Psoas muscle (tissue), 8 donors: ENCODE results near the gene STK26. TPM values are rescaled to one million over a fixed set of nuclear protein-coding genes. Genes with fewer than 3 reads are reported as not detected.

Experiments
- ATAC-seq, 4 donors: fragments of 200-7000 bp; cut with Tn5 transposase; one replicate each; pipeline ENCODE4 v1.9.1; 2020; ENCODE audit warnings: moderate library complexity in 3 of 4, mild to moderate bottlenecking in 2 of 4
- DNase-seq, 2 donors: peaks; one replicate each; pipeline ENCODE4 v3.0.0-alpha.2; 2020
- H3K27ac ChIP-seq: fragments of 200-600 bp; one replicate; pipeline ENCODE4 v1.8.0; 2022
- H3K27me3 ChIP-seq, 3 donors: fragments of 200-600 bp in 1 of 3; one replicate each; pipeline versions ENCODE4 v1.6.1 to v1.8.0; 2013 to 2022; ENCODE audit warnings: low read length in 2 of 3, mild to moderate bottlenecking in 2 of 3, moderate library complexity in 1 of 3; ENCODE audit not compliant: insufficient read depth in 3 of 3
- H3K36me3 ChIP-seq, 2 donors: fragments of 200-600 bp in 1 of 2; one replicate each; pipeline versions ENCODE4 v1.6.1 to v1.8.0; 2013 to 2022; ENCODE audit warnings: low read depth in 1 of 2, mild to moderate bottlenecking in 1 of 2, moderate library complexity in 1 of 2; ENCODE audit not compliant: insufficient read depth in 1 of 2
- H3K4me1 ChIP-seq: fragments of 200-600 bp; one replicate; pipeline ENCODE4 v1.8.0; 2022
- H3K4me3 ChIP-seq: fragments of 200-600 bp; one replicate; pipeline ENCODE4 v1.8.0; 2022; ENCODE audit warnings: mild to moderate bottlenecking
- H3K9me3 ChIP-seq: fragments of 200-600 bp; one replicate; pipeline ENCODE4 v1.8.0; 2022
- WGBS, 3 donors: extraction: QIAGEN DNeasy Blood & Tissue Kit; methylation state at CpG; one replicate each; pipeline versions ENCODE4 v1.1.6 to v1.1.7; 2013; 5-methylcytosine and 5-hydroxymethylcytosine counted together
- intact Hi-C, 2 donors: fragments of 100-400 bp; cut with DNase I; formaldehyde crosslinking; loops; one replicate each; pipeline versions ENCODE4 v1.11.0 to v1.14.2; 2022
- polyA plus RNA-seq, 3 donors: library from polyadenylated mRNA; stranded (reverse); fragments of 200-250 nt; gene quantifications; one replicate each; pipeline ENCODE4 v1.2.3, GENCODE V29; 2013
- total RNA-seq, 4 donors: library from RNA; stranded (reverse); fragmentation: NEBNext Ultra II Directional in 2 of 4; extraction: Animal tissue kit (Norgen Biotek cat#: 25700) in 2 of 4; gene quantifications; one replicate each; pipeline versions ENCODE4 v1.2.1 to v1.2.4, GENCODE V29; 2021 to 2023
- TF ChIP-seq, protein P1 (sequence below): fragments of 200-600 bp; IDR thresholded peaks from one replicate; pipeline ENCODE4 v1.8.0; 2022; ENCODE audit warnings: antibody characterized with exemption
- donor health status: healthy with polysubstance abuse.
- donor health status: DM: no; HTN: no; CAD: no; lungs with moderate emphysema.
- donor health status: Bipolar disorder and iron deficiency.
- donor health status: healthy.
- donor health status: DM: yes; HTN: yes; CAD: no.
- donor health status: DM: no; HTN: no; CAD: no.
- donor health status: DM: no; HTN: no; CAD: no.
- donor health status: DM: yes; HTN: yes; CAD: no.

STK26 gene
- total and polyA plus RNA-seq, 7 donors: 0.25 to 0.79 (median 0.44) TPM

DNA sequence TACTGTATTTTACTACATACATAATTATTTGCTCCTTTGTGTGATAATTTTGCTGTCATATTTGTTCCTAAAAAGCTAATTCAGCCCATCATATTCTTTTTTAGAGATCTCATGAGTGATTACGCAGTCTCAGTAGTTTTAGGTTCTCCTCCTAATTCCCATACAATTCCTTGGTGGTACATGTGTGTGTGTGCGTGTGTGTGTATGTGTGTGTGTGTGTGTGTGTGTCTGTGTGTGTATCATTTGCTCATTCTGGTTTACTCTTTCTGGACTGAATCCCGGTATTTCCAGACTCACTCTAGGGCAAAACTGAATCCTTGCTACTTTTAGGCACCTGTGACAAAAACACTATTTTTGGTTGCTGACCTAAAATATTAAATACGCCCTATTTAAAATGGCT lies 34.9 kb downstream of the STK26 start:
- Histone ChIP-seq H3K27me3 (peaks cover 0 to 18% (median 0%) of the 10 kb centered on the region in 3 donors), H3K36me3 (no peaks in the 10 kb centered on the region), H3K9me3 (no peaks in the 10 kb centered on the region), H3K4me3 (no peak overlapping the region), H3K27ac (no peak overlapping the region), H3K4me1 (no peaks in the 10 kb centered on the region)
- DNase-seq: no peak
- intact Hi-C loops: no loop called here
- 84 to 95% (median 94%) methylated on average over 4 of the region's 4 CpGs for WGBS, 3 donors
- ATAC-seq: no peak
- TF ChIP-seq, protein P1, sequence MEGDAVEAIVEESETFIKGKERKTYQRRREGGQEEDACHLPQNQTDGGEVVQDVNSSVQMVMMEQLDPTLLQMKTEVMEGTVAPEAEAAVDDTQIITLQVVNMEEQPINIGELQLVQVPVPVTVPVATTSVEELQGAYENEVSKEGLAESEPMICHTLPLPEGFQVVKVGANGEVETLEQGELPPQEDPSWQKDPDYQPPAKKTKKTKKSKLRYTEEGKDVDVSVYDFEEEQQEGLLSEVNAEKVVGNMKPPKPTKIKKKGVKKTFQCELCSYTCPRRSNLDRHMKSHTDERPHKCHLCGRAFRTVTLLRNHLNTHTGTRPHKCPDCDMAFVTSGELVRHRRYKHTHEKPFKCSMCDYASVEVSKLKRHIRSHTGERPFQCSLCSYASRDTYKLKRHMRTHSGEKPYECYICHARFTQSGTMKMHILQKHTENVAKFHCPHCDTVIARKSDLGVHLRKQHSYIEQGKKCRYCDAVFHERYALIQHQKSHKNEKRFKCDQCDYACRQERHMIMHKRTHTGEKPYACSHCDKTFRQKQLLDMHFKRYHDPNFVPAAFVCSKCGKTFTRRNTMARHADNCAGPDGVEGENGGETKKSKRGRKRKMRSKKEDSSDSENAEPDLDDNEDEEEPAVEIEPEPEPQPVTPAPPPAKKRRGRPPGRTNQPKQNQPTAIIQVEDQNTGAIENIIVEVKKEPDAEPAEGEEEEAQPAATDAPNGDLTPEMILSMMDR: no peak

DNA sequence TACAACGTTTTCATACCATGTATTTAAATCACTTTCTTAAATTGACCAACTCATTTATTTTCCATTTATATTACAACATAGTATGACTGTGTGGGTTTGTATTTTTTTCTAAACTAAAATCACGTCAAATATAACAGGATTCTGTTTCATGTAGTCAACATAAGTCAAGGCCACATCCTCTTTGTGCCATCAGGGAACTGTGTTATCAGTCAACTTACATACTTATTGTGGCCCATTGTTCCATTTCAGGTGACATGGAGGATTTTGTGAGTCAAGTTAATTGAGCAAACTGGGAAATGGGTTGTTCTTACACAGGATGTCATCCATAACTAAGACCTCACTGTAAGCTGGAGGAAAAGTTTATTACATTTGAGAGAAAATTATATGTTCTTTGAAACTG lies 35.9 kb downstream of the STK26 start:
- no peak for DNase-seq
- H3K4me3 ChIP-seq: no peak overlapping the region
- H3K9me3 ChIP-seq: no peaks in the 10 kb centered on the region
- intact Hi-C loops: no loop called here
- peaks cover 0 to 17% (median 0%) of the 10 kb centered on the region in 3 donors for H3K27me3 ChIP-seq
- ATAC-seq: no peak
- no peak overlapping the region for H3K27ac ChIP-seq
- no peaks in the 10 kb centered on the region for H3K36me3 ChIP-seq
- WGBS, 3 donors: 60 to 84% (median 79%) methylated on average over 2 of the region's 2 CpGs
- no peaks in the 10 kb centered on the region for H3K4me1 ChIP-seq
- TF ChIP-seq, protein P1: no peak

DNA sequence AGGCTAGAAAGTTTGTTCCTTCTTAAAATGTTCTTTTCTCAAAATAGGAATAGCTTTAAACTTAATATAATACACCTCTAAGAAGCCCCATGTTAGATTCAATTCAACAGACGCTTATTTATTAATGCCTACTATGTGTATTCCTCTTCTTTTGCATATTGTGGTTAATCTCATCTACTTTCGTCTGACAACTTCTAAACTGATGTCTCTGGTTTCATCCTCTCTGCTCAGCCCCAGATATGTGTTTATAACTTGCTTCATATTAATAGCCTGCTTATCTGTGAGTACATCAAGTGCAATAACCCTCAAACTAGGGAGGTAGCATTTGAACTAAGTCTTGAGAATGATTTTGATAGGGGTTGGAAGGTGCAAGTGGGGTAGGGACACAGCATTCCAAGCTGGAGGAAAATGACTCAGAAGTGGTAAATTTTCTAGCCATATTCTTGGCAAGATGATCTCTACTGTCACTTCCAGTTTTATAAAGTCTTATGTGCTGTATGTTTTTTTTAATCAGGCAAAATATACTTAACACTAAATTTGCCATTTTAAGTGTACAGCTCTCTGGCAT lies 37.0 kb downstream of the STK26 start:
- no peak overlapping the region for H3K4me3 ChIP-seq
- H3K27ac ChIP-seq: no peak overlapping the region
- peaks cover 0 to 17% (median 0%) of the 10 kb centered on the region in 3 donors for H3K27me3 ChIP-seq
- TF ChIP-seq, protein P1: no peak
- H3K9me3 ChIP-seq: no peaks in the 10 kb centered on the region
- H3K36me3 ChIP-seq: no peaks in the 10 kb centered on the region
- 52 to 100% (median 85%) methylated on average over 2 of the region's 2 CpGs for WGBS, 3 donors
- ATAC-seq: no peak
- no peak for DNase-seq
- intact Hi-C loops: no loop called here
- H3K4me1 ChIP-seq: no peaks in the 10 kb centered on the region

DNA sequence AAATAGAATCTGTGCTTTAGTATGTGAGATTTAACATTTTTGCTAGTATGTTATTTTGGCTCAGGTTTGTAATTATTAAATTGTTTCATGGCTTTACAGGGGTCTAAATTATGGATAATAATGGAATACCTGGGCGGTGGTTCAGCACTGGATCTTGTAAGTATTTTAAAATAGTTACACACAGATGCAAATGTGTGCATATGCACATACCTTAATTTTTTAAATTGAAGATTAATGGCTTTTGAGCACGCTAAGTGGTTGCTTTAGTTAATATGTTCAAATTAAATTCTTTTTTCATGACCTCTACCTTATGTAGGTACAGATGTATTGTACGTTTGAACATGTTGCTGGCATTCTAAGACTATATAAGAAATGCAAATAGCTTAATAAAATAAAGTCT lies 40.2 kb downstream of the STK26 start:
- no peak overlapping the region for H3K27ac ChIP-seq
- no peak for DNase-seq
- peaks cover 0 to 11% (median 0%) of the 10 kb centered on the region in 3 donors for H3K27me3 ChIP-seq
- H3K4me3 ChIP-seq: no peak overlapping the region
- 63 to 96% (median 93%) methylated on average over 3 of the region's 3 CpGs for WGBS, 3 donors
- H3K4me1 ChIP-seq: no peaks in the 10 kb centered on the region
- H3K36me3 ChIP-seq: no peaks in the 10 kb centered on the region
- TF ChIP-seq, protein P1: no peak
- no peaks in the 10 kb centered on the region for H3K9me3 ChIP-seq
- intact Hi-C loops: no loop called here
- ATAC-seq: no peak

DNA sequence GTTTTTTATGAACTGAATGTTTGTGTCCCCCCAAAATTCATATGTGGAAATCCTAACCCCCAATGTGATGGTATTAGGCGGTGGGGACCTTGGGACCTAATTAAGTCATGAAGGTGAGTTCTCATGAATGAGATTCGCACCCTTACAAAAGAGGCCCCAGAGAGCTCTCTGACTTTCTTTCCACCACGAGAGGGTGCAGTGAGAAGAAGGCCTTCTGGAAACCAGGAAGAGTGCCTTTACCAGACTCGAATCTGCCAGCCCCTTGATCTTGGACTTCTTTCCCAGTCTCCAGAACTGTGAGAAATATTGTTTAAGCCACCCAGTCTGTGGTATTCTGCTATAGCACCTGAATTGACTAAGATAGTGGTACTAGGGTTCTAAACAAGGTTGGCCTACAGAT lies 40.8 kb downstream of the STK26 start:
- TF ChIP-seq, protein P1: no peak
- H3K4me3 ChIP-seq: no peak overlapping the region
- intact Hi-C loops: no loop called here
- no peaks in the 10 kb centered on the region for H3K9me3 ChIP-seq
- peaks cover 0 to 11% (median 0%) of the 10 kb centered on the region in 3 donors for H3K27me3 ChIP-seq
- no peak for DNase-seq
- no peak overlapping the region for H3K27ac ChIP-seq
- H3K36me3 ChIP-seq: no peaks in the 10 kb centered on the region
- H3K4me1 ChIP-seq: no peaks in the 10 kb centered on the region
- 62 to 95% (median 90%) methylated on average over 4 of the region's 4 CpGs for WGBS, 3 donors
- no peak for ATAC-seq
